ENCODE data around the gene DCBLD1.

DNA sequence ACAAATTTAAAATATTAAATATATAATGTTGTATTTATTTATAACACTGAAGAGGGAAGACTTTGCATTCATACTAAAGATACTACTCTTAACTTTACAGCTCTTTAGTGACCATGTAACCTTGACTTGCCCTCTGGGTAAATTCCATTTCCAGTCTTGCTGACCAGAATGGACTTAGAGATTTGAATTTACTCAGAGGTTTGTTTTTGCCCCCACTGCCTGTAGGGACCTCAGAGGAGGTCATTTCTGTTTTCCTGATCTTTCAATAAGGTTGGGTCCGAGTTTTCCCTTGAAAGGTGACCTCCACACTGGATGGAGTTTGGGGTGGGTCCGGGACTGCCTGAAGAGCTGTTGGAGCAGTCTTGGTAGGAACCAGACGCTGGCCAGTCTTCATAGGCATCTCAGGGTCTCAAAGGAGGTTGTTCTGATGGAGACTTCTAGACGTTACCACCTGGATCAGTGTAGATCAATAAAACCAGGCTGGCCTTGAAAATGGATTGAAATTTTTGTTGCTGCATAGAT is 26.0 kb downstream of the DCBLD1 start:
- TF ChIP-seq, protein P1, sequence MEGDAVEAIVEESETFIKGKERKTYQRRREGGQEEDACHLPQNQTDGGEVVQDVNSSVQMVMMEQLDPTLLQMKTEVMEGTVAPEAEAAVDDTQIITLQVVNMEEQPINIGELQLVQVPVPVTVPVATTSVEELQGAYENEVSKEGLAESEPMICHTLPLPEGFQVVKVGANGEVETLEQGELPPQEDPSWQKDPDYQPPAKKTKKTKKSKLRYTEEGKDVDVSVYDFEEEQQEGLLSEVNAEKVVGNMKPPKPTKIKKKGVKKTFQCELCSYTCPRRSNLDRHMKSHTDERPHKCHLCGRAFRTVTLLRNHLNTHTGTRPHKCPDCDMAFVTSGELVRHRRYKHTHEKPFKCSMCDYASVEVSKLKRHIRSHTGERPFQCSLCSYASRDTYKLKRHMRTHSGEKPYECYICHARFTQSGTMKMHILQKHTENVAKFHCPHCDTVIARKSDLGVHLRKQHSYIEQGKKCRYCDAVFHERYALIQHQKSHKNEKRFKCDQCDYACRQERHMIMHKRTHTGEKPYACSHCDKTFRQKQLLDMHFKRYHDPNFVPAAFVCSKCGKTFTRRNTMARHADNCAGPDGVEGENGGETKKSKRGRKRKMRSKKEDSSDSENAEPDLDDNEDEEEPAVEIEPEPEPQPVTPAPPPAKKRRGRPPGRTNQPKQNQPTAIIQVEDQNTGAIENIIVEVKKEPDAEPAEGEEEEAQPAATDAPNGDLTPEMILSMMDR (IDR thresholded peaks at IDR 0.05; ENCODE audit: insufficient read depth, low read length, poor library complexity, severe bottlenecking), result no peak
- TF ChIP-seq EZH2phosphoT487 (conservative IDR thresholded peaks at IDR 0.05; ENCODE audit: low read length), result no peak
